ENCODE results near the gene TBC1D4.

DNA sequence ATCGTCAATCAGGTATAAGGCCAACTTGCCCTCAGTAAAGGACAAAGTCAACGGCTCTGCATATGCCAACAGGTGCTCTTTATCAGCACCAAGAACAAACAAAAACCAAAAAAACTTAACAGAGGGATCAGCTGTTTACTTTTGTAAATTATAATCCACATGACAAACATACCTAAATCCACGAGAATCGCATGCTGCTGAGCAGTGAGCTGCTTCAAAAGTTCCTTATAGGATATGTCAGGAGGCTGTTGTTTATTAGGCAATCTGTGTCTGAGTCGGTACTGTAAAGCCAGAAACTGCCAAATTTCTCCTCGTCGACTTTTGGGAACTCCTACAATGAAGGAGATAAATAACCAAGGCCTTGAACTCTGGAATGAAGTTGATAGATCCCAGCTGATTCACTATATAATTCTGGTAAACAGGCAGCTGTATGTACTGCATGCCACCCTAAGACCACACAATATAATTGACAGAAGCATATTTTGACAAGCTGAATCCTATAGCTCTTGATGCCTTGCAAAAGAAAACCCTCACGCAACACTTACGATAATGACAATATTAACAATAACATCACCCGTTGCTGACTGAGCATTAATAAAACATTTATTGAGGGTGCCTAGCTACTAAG, 179.8 kb downstream of the TBC1D4 start:
- TF ChIP-seq CTCF (IDR thresholded peaks at IDR 0.05) (no peak), POLR2AphosphoS5 (IDR thresholded peaks at IDR 0.05) (no peak)

All from prostate gland (tissue), 2 donors.